HG03135 (cell line): ENCODE results near the gene SVIP.

Source experiments
- ATAC-seq: cut with Tn5 transposase; IDR thresholded peaks from one replicate; pipeline ENCODE4 v1.9.1; 2021; ENCODE audit warnings: mild to moderate bottlenecking, moderate library complexity; ENCODE audit not compliant: unreplicated experiment

SVIP gene

DNA sequence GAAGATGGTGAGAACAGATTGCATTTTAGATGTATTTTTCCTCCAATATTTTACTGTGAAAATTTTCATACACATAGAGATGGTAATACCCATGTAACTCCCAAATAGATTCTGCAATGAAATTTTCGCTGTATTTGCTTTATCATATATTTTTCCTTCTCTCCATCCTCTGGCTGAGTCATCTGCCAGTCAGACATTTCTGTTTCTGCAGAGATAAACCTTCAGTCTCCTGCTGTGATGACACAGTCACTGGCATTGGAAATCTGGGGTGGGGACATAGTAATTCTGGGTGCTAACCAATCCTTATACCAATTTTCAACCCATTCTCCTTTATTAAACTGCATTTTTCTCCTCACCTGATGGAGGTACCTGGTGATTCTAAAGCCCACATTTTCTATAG, 33.7 kb downstream of the SVIP start:
- ATAC-seq: no peak

DNA sequence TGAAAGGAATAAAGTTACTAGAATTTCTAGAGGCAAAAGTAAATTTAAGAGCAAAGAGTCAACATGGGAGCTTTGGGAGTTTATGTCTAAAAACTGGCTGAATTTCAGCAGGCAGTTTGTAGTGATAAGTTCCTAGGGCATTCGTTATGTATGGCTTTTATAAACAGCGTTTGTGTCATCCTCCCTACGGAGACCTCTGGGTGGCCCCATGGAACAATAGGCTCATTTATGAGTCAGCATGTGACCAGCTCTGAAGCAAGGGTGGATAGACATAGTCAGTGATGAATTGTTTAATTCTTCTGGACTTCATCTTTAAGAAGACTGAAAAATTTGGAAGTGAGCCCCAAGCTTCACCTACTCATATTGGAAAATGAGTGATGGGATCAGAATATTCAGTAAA, 37.1 kb downstream of the SVIP start:
- no peak for ATAC-seq

DNA sequence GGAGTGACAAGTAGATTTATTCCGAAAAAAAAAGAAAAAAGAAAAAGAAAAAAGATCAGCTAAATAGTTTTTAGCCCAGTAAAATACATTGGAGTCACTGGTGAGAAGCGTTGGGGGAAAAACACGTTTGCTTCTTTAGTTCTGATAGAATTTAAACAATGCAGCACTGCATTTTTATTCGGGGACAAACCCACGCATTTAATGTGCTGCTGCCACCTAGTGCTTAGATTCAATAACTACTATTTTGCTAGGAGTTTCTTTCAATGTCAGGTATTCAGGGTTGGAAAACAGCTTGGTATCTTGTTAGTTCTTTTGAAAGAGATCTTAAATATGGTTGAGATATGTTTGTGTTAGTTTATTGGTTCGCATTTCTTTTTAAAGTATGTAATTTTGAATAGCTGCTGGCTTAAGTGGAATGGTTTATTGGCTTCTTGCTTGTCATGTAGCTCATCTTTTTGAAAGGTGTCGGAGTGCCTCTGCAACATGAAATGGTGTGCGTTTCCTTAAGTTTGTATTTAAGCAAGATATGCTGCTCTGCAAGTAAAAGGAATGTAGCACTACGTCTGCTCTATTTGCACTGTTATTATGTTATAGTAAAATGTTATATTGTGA, 41.9 kb downstream of the SVIP start:
- ATAC-seq: no peak

DNA sequence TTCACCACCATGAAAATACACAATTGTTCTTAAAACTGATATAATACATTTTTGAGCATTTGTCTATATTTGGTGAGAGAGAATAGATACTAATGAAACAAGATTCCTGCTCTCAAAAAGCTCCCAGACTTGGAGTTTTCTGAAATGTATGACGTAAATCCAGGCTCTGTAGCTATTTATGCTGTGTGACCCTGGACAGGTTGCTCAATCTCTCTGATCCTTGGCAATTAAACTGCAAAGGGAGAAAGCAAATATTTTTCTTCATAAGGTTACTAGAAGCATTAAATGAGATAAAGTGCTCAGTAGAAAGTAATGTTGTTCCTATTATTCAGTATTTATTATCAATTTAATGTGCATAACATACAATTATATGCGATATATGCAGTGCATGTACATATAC, 42.5 kb downstream of the SVIP start:
- ATAC-seq: no peak

DNA sequence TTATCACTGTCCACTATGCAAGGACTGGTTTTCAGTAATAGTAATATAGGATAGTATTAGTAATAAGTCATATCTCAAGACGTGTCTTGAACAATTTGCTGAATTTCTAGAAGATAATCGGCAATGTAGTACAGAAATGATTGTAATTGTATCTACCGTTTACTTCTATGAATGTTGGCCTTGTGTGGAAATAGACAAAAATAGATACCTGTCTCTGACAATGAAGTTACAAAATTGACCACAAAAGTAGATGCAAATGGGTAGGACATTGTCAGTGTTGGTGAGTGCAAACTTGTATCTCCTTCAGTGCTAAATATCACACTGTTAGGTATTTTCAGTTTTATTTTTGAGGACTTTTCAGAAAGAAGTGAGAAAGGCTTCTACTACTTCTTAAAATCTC, 43.1 kb downstream of the SVIP start:
- peak; percentile 87 for ATAC-seq

DNA sequence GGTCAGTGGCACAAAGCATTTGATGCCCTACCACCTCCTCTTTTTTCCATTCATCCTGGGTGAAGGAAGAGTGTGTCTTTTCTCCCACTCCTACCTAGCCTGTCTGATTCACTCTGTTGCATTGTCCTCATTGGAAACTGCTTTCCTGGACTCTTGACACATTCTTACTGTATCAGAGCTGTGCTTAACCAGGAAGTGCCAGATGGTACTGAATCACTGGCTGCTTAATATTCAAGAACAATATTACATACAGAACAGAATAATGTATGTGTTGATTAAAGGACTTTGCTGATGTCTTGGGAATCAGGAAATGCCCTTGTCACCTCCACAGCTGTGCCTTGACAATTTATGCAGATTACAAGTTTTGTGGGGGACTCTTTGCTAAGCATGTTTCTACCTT, 44.4 kb downstream of the SVIP start:
- no peak for ATAC-seq

DNA sequence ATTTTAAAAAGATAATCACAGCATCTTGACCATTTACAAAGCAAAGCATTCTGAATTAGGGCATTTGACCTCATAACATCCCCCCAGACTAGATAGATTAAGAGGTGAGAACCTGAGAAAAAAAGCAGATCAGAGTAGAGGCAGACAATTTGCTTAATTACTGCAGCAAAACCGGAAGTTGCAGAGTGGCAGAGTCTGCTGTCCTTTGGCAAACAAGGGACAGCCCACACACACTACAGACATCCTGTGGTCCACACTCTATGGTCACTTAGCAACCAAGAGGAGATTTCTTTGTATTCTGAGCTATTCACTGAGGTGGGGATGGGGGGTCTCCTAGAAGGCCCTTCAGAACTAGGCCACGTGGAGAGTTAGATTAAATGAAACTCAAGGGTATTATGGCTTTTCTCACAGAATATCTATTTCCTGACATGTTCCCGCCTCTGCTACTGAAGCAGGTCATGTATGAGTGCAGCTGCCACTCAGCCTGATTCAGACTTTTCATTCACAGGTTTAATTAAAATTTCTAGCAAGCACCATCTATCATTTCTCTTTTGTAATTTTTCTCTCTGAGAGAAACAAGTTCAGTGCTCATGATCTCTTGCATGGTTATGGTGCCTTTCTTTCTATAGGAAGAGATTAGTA, 48.5 kb downstream of the SVIP start:
- ATAC-seq: peak; percentile 93

DNA sequence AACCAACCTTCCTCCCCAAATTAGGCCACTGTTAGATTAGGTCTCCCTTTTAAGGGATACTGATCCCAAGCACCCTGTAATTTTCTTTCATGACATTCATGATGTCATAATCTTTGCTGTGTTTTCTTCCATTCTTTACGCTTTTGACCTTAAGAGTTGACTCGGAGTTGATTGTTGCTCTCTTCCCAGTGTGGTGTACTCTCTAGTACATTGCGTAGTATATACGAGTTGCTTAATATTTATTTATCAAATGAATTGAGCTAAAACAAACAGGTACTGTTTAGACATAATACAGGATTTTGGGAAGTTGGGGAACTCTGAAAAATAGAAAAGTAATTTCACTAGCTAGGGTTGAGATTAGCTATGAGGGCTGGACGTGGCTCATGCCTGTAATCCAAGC, 49.8 kb downstream of the SVIP start:
- ATAC-seq: no peak

DNA sequence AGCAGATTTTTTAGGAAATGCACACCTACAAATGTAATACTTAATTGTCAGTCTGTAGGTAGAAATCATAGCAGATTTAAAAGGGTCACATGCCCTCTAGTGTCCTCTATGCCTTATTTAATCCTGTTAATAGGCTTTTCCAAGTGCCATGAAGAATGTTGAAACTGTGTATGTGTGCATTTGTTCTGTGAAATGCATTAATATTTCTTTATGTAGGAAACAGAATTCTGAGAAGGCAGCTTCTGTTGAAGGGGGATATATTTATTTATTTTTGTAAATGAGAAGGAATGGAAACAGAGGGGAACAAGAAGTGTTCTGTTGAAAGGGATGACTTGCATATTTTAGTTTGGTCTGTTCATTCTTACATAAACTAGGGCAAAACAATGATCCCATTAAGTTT, 51.0 kb downstream of the SVIP start:
- no peak for ATAC-seq

DNA sequence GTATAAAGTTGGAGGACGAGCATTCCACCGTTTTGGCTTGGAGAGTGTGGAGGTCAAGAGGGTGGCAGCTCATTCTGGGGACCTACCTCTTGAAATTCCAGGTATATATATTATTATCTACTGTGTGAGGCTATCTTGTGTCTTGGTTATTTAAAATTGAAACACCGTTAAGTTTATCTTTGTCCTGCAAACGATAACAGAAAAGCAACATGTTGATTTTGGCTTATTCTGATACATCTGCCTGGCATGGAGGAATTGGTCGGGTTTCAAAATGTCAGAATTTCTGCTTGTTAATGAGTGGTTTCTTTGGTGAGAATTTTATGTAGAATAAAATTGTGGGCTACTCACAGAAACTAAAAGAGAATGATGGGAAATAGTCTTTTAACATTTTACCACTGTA, 54.4 kb downstream of the SVIP start:
- ATAC-seq: no peak

DNA sequence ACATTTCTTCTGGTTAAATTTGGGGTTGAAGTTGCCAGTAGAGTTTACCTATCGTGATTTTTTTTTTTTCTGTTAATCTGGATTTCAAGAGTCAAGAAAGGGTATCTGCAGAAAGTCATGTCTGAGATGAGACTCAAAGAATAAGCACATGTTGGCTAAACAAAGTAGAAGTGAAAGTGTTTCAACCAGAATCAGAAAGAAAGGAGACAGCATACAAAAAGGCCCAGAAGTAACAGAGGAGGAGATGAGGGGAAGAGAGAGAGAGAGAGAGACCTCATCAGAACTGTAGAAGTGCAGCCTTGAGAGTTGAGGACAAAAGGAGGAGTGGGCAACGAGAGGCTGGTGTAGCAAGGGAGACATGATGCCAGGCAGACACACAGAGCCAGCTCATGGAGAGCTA, 54.9 kb downstream of the SVIP start:
- ATAC-seq: peak; percentile 69

DNA sequence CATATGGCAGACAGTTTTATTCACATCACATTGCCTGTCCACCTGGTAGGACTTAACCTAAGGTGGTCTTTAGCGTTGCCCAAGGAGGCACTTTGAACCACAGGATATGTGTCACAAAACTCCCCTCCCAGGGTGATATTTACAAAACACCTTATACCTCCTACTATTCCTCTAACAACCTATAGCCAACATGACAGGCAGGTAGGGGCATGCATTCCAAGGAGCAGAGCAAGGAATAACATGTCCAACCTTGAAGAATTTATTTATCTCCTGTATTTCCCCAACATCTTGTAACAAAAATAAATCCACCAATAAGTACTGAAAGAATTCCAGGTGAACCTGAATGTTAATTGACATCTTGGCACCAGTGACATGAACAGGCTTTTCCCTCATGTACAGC, 60.5 kb downstream of the SVIP start:
- ATAC-seq: no peak
